ENCODE measurements around the gene CELF2.

CELF2 gene

DNA sequence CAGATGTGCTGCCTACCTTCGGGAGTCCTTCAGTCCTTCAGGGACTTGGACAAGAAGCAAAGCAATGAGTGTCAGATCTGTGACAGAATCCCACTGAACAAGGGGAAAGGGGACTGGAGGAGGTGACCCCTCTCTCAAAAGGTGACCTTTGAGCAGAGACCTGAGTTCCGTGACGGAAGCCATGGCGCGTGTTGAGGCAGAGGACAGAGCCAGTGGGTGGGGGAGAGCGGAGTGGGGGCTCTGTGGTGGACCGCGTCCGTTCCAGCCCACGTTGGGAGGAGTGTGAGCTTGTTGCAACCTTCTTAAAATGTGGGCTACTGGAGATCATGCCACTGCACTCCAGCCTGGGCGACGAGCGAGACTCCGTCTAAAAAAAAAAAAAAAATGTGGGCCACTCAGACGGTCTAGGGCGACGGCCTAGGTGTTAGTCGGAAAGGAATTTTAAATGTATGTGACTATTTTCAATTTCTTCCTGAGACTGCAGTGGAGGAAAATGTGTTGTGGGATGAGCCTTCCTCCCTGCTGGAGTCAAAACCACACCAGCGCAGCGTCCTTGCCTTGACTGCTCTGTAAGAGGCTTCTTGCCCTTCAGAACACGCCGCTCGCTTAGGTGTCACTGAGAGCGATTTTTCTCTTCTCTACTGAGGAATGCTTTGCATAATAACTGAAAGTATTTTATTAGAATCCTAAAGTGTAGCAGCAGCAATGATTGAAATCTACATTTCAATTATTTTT lies 272.7 kb downstream of the CELF2 start:
- Histone ChIP-seq H2BK120ac (ENCODE audit: insufficient read depth, low read length, poor library complexity) (no peak overlapping the region), H3K79me1 (ENCODE audit: low read length) (no peaks in the 10 kb centered on the region), H4K8ac (ENCODE audit: low read depth, low read length) (no peak overlapping the region), H2AFZ (ENCODE audit: insufficient read depth, low read length, poor library complexity) (no peak overlapping the region), H2AK5ac (ENCODE audit: low read length) (no peak overlapping the region), H4K91ac (ENCODE audit: low read depth, low read length) (no peak overlapping the region), H2BK5ac (ENCODE audit: low read depth, low read length, poor library complexity) (no peak overlapping the region), H2BK12ac (ENCODE audit: low read length) (no peak overlapping the region), H3K4ac (ENCODE audit: low read depth, low read length) (no peak overlapping the region), H3K4me2 (ENCODE audit: low read length) (no peak overlapping the region), H3K36me3 (ENCODE audit: control insufficient read depth in 1 of 2, insufficient read depth in 2 of 2, low read length in 2 of 2) (no peaks in the 10 kb centered on the region), H3K23ac (ENCODE audit: low read length) (no peak overlapping the region), H3K4me3 (ENCODE audit: low read depth, low read length) (no peak overlapping the region), H3K4me1 (ENCODE audit: control insufficient read depth in 1 of 2, insufficient read depth in 2 of 2, low read length in 2 of 2) (no peaks in the 10 kb centered on the region), H3K27ac (ENCODE audit: low read depth, low read length) (no peak overlapping the region), H3K9me3 (ENCODE audit: insufficient read depth, low read depth, low read length) (no peaks in the 10 kb centered on the region), H3K27me3 (ENCODE audit: insufficient read depth, low read length) (no peaks in the 10 kb centered on the region), H3K79me2 (ENCODE audit: control insufficient read depth, insufficient read depth, low read length, poor library complexity) (no peaks in the 10 kb centered on the region), H3K14ac (ENCODE audit: low read length) (no peak overlapping the region), H3K18ac (ENCODE audit: low read length) (no peak overlapping the region), H4K12ac (ENCODE audit: low read depth, low read length) (no peak overlapping the region), H3K9ac (ENCODE audit: low read length) (no peak overlapping the region)
- no CpG with 5 or more reads among the region's 24 CpGs for WGBS (ENCODE audit: extremely low coverage, insufficient coverage, insufficient read length)
- no peak for DNase-seq

DNA sequence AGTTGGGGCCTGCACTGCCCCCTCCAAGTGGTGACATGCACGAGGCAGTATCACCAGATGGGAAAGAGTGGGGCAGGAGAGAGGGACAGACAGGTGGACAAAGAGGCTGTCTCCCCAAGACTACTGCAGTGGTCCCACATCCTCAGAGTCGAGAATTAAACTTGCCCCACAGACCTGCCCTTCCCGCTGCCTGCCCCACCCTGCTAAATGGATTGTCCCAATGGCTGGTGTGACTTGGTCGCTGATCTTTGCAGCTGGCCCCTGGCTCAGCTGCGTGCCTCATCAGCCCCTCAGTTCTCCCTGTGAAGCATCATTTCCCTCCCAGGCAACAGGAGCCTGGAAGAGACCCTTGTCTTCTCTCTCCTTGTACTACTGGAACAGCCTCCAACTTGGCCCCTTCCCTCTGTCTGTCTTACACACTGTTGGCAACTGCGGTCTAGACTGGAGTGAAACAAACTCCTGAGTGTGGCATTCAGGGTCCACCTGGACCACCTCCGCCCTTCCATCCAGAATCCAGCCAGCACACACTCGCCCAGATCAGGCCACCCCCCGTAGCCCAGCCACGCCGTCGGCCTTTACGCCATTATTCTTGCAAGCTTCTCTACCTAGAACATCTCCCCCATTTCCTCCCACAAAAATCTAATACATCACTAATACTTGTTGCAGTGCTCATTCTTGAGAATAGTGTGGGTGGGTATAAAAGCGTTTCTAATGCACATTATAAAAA lies 275.1 kb downstream of the CELF2 start:
- Histone ChIP-seq H4K8ac (ENCODE audit: low read depth, low read length) (no peak overlapping the region), H3K23ac (ENCODE audit: low read length) (no peak overlapping the region), H2BK120ac (ENCODE audit: insufficient read depth, low read length, poor library complexity) (no peak overlapping the region), H3K9me3 (ENCODE audit: insufficient read depth, low read depth, low read length) (no peaks in the 10 kb centered on the region), H3K14ac (ENCODE audit: low read length) (no peak overlapping the region), H2BK5ac (ENCODE audit: low read depth, low read length, poor library complexity) (no peak overlapping the region), H3K79me1 (ENCODE audit: low read length) (no peaks in the 10 kb centered on the region), H2BK12ac (ENCODE audit: low read length) (no peak overlapping the region), H3K79me2 (ENCODE audit: control insufficient read depth, insufficient read depth, low read length, poor library complexity) (no peaks in the 10 kb centered on the region), H3K4me1 (ENCODE audit: control insufficient read depth in 1 of 2, insufficient read depth in 2 of 2, low read length in 2 of 2) (no peaks in the 10 kb centered on the region), H4K12ac (ENCODE audit: low read depth, low read length) (no peak overlapping the region), H3K4me2 (ENCODE audit: low read length) (no peak overlapping the region), H3K9ac (ENCODE audit: low read length) (no peak overlapping the region), H3K27ac (ENCODE audit: low read depth, low read length) (no peak overlapping the region), H3K4ac (ENCODE audit: low read depth, low read length) (no peak overlapping the region), H2AK5ac (ENCODE audit: low read length) (no peak overlapping the region), H3K27me3 (ENCODE audit: insufficient read depth, low read length) (no peaks in the 10 kb centered on the region), H3K36me3 (ENCODE audit: control insufficient read depth in 1 of 2, insufficient read depth in 2 of 2, low read length in 2 of 2) (no peaks in the 10 kb centered on the region), H3K18ac (ENCODE audit: low read length) (no peak overlapping the region), H4K91ac (ENCODE audit: low read depth, low read length) (no peak overlapping the region), H2AFZ (ENCODE audit: insufficient read depth, low read length, poor library complexity) (no peak overlapping the region), H3K4me3 (ENCODE audit: low read depth, low read length) (no peak overlapping the region)
- DNase-seq, result no peak
- 100% methylated on average over 1 of the region's 14 CpGs for WGBS (ENCODE audit: extremely low coverage, insufficient coverage, insufficient read length)

GRCh38 chr10:11293332-11293731 lies 275.7 kb downstream of the CELF2 start:
- WGBS (ENCODE audit: extremely low coverage, insufficient coverage, insufficient read length), result no CpG with 5 or more reads among the region's 7 CpGs
- no peak overlapping the region for H4K12ac ChIP-seq (ENCODE audit: low read depth, low read length)
- no peak overlapping the region for H2AK5ac ChIP-seq (ENCODE audit: low read length)
- H2BK120ac ChIP-seq (ENCODE audit: insufficient read depth, low read length, poor library complexity), result no peak overlapping the region
- H4K91ac ChIP-seq (ENCODE audit: low read depth, low read length), result no peak overlapping the region
- H2BK12ac ChIP-seq (ENCODE audit: low read length), result no peak overlapping the region
- no peaks in the 10 kb centered on the region for H3K27me3 ChIP-seq (ENCODE audit: insufficient read depth, low read length)
- H3K4me1 ChIP-seq (ENCODE audit: control insufficient read depth in 1 of 2, insufficient read depth in 2 of 2, low read length in 2 of 2), result no peaks in the 10 kb centered on the region
- no peak overlapping the region for H3K23ac ChIP-seq (ENCODE audit: low read length)
- H3K4ac ChIP-seq (ENCODE audit: low read depth, low read length), result no peak overlapping the region
- no peak overlapping the region for H3K9ac ChIP-seq (ENCODE audit: low read length)
- no peak overlapping the region for H3K4me2 ChIP-seq (ENCODE audit: low read length)
- H2BK5ac ChIP-seq (ENCODE audit: low read depth, low read length, poor library complexity), result no peak overlapping the region
- H3K36me3 ChIP-seq (ENCODE audit: control insufficient read depth in 1 of 2, insufficient read depth in 2 of 2, low read length in 2 of 2), result no peaks in the 10 kb centered on the region
- H3K4me3 ChIP-seq (ENCODE audit: low read depth, low read length), result no peak overlapping the region
- H3K27ac ChIP-seq (ENCODE audit: low read depth, low read length), result no peak overlapping the region
- no peak overlapping the region for H3K18ac ChIP-seq (ENCODE audit: low read length)
- no peak overlapping the region for H2AFZ ChIP-seq (ENCODE audit: insufficient read depth, low read length, poor library complexity)
- H3K79me2 ChIP-seq (ENCODE audit: control insufficient read depth, insufficient read depth, low read length, poor library complexity), result no peaks in the 10 kb centered on the region
- no peaks in the 10 kb centered on the region for H3K79me1 ChIP-seq (ENCODE audit: low read length)
- no peak for DNase-seq
- no peak overlapping the region for H4K8ac ChIP-seq (ENCODE audit: low read depth, low read length)
- no peaks in the 10 kb centered on the region for H3K9me3 ChIP-seq (ENCODE audit: insufficient read depth, low read depth, low read length)
- H3K14ac ChIP-seq (ENCODE audit: low read length), result no peak overlapping the region

DNA sequence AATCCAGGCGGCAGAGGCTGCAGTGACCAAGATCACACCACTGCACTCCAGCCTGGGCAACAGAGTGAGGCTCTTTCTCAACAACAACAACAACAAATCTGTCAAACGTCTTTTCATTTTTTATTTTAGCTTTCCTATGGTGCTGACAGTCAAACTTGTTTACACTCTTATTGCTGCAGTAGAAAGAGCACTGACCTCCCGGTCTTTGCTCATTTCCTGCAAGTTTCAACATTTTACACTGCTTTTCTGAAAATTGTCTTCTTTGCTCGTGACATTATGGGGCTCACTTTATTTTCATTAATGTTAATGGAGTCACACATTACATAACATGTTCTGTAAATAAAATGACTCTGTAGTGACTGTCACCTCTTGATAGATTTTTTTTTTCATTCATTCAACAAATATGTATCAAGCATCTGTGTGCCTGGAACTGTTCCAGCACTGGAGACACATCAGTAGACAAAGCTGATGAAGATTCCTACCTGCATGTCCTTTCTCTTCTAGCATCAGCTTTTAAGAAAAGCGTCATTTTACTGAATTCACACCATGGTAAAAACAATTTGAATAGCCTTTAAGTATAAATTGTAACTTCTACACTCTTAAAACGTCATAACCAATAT lies 277.3 kb downstream of the CELF2 start:
- Histone ChIP-seq H3K27me3 (ENCODE audit: insufficient read depth, low read length) (no peaks in the 10 kb centered on the region), H3K9me3 (ENCODE audit: insufficient read depth, low read depth, low read length) (no peaks in the 10 kb centered on the region), H2AK5ac (ENCODE audit: low read length) (no peak overlapping the region), H3K14ac (ENCODE audit: low read length) (no peak overlapping the region), H4K12ac (ENCODE audit: low read depth, low read length) (no peak overlapping the region), H3K23ac (ENCODE audit: low read length) (no peak overlapping the region), H3K79me2 (ENCODE audit: control insufficient read depth, insufficient read depth, low read length, poor library complexity) (no peaks in the 10 kb centered on the region), H2AFZ (ENCODE audit: insufficient read depth, low read length, poor library complexity) (no peak overlapping the region), H2BK5ac (ENCODE audit: low read depth, low read length, poor library complexity) (no peak overlapping the region), H3K9ac (ENCODE audit: low read length) (no peak overlapping the region), H3K79me1 (ENCODE audit: low read length) (no peaks in the 10 kb centered on the region), H4K8ac (ENCODE audit: low read depth, low read length) (no peak overlapping the region), H3K4me1 (ENCODE audit: control insufficient read depth in 1 of 2, insufficient read depth in 2 of 2, low read length in 2 of 2) (no peaks in the 10 kb centered on the region), H2BK120ac (ENCODE audit: insufficient read depth, low read length, poor library complexity) (no peak overlapping the region), H2BK12ac (ENCODE audit: low read length) (no peak overlapping the region), H3K4me2 (ENCODE audit: low read length) (no peak overlapping the region), H3K4ac (ENCODE audit: low read depth, low read length) (no peak overlapping the region), H3K18ac (ENCODE audit: low read length) (no peak overlapping the region), H4K91ac (ENCODE audit: low read depth, low read length) (no peak overlapping the region), H3K36me3 (ENCODE audit: control insufficient read depth in 1 of 2, insufficient read depth in 2 of 2, low read length in 2 of 2) (no peaks in the 10 kb centered on the region), H3K27ac (ENCODE audit: low read depth, low read length) (no peak overlapping the region), H3K4me3 (ENCODE audit: low read depth, low read length) (no peak overlapping the region)
- no CpG with 5 or more reads among the region's 6 CpGs for WGBS (ENCODE audit: extremely low coverage, insufficient coverage, insufficient read length)
- no peak for DNase-seq

Data from trophoblast cell (in vitro differentiated cells and primary cell).